HG03196 (cell line): ENCODE data around the gene GAB4.

Experiments used
- ATAC-seq: cut with Tn5 transposase; IDR thresholded peaks from one replicate; pipeline ENCODE4 v1.9.1; 2021; ENCODE audit not compliant: unreplicated experiment

The GAB4 gene

GRCh38 chr22:16989915-16990314 is 18.1 kb downstream of the GAB4 start:
- ATAC-seq, result no peak

- no peak for ATAC-seq
Measured at GRCh38 chr22:16988257-16988656, 19.8 kb downstream of the GAB4 start.

- ATAC-seq, result no peak
Measured at GRCh38 chr22:16987822-16988221, 20.2 kb downstream of the GAB4 start.

- no peak for ATAC-seq
Measured at GRCh38 chr22:16975155-16975885, 32.7 kb downstream of the GAB4 start.

GRCh38 chr22:16974298-16975084 is 33.5 kb downstream of the GAB4 start:
- no peak for ATAC-seq

GRCh38 chr22:16973591-16974297 is 34.3 kb downstream of the GAB4 start:
- no peak for ATAC-seq

GRCh38 chr22:16972311-16972710 is 35.7 kb downstream of the GAB4 start:
- ATAC-seq, result no peak

GRCh38 chr22:16970446-16970845 is 37.6 kb downstream of the GAB4 start:
- ATAC-seq, result no peak

- no peak for ATAC-seq
Measured at GRCh38 chr22:16969508-16970327, 38.3 kb downstream of the GAB4 start.

GRCh38 chr22:16968218-16968595 is 39.8 kb downstream of the GAB4 start:
- no peak for ATAC-seq

DNA sequence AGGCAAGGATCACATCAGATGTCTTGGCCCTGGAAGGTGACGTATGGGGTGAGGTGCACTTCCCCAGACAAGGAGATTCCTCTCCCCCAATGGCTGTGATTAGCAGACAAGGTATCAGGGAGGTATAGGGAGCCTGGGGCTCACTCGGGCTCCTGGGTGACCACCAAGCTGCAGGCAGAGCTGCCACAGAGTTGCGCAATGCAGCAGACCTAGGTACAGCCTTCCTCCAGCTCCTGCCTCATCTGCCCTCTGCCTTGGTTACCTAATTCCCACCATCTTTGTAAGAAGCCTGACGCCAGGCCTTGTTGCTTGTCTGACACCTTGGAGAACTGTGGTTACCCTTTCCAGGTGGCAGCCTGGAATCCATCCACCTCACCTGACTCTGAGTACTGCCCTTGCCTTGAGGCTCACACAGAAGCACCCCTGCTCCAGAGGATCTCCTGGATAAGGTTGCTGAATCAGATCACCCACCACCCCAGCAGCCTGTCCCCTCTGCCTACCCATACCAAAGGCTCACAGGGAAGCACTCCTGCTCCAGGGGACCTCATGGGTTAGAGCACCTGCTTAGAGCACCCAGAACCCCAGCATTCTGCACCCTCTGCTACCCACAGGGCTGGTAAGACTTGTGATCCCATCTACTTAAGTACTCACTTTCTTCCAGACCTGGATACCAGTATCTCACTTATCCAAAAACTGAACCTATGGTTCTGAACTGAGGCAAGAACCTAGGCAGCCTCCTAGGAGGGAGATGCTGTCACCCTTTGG is 40.4 kb downstream of the GAB4 start:
- no peak for ATAC-seq

DNA sequence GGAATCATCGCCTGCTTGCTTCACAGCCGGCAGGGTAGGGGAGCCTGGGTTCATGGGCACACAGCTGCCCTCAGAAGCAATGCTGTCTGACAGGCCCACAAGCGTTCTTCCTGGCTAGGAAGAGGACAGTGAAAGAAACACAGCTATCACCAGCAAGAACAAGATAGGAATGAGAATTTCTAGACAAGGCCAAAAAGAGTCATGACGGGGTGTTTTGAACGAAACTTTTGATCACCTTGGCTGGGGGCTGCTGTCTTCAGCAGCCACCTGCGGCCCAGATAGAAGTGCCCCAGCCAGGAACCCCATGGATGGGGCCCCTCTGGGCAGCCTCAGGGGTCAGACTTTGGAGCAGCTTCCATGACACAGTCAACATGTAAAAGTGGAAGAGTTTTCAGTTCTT is 41.8 kb downstream of the GAB4 start:
- no peak for ATAC-seq

DNA sequence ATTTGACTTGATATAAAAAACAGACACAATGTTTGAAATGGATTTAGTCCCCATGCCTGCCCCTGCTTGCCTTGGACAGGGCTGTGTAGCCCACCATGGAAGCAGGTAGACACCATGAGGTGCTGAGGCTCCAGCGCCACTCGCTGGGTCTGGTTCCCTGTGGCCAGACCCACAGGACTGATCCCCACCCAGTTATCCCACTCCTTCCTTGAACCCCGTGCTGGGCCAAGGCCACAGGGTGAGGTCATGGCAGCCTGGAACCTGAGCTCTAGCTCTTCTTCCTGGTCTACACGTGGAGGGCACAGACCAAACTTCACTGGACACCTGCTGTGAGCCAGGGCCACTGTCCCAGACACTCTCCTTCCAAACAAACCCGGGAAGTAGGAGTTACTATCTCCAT is 42.5 kb downstream of the GAB4 start:
- ATAC-seq, result no peak

- ATAC-seq, result no peak
Measured at GRCh38 chr22:16965083-16965482, 42.9 kb downstream of the GAB4 start.

- ATAC-seq, result no peak
Measured at GRCh38 chr22:16964366-16964765, 43.7 kb downstream of the GAB4 start.

GRCh38 chr22:16963189-16963945 is 44.7 kb downstream of the GAB4 start:
- no peak for ATAC-seq

- ATAC-seq, result no peak
Measured at GRCh38 chr22:16962501-16962900, 45.5 kb downstream of the GAB4 start.

DNA sequence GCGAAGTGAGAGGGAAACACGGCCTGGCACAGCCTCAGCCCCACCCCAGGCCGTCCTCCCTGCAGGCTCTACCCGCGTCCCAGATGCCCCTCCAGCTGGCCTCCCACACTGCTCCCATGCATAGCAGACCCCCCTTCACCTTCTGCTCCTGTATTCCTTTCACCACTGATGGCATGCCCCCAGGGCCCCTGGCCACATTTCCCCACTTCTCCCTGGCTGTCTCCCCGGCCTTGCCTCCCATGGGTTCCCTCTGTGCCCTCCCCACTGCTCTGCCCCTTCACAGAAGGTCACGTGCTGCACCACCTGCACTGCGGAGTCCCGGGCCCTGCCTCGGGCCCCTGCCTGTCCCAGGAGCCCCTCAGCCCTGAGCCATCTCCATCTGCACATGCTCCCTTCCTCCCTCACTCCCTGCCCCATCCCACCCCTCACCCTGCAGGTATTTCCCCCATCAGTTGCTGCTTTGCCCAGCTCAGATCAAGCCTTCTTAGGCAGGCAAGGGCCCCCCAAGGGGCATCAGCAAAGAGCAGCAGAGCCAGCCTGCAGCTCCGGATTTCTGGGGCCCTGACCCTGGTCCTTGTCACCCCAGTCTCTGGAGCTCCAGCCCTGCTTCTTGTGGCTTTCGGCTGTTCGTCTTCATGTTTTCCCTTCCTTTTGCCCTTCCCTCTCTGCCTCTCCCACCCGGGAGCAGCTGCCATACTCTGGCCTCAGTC is 46.4 kb downstream of the GAB4 start:
- ATAC-seq, result no peak

DNA sequence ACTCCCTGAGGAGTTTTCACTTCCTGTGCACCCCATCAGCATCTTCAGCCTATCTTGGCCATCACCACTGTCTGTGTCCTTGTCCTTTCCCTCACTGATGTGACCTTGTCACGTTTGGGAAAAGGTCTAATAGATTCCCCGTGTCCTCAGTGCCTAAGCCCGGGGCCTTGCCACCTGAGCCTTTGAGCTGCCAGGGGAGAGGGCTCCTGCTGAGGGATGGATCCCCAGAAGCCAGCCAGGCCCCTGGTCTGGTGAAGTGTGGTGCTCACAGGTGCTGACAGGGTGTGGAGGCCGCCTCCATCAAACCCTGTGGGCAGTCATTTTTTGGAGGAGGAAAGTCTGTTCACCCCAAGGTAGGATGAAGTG is 47.2 kb downstream of the GAB4 start:
- no peak for ATAC-seq
